IMR-90 (cell line): ENCODE data around the gene DNAJC11. TPM values are rescaled to one million over a fixed set of nuclear protein-coding genes. Genes with fewer than 3 reads are reported as not detected.

ENCODE experiments used
- ATAC-seq: fragments of 200-7000 bp; cut with Tn5 transposase; 2 replicates; pipeline ENCODE4 v1.9.1; 2020; ENCODE audit warnings: low read depth, mild to moderate bottlenecking, moderate library complexity
- BruUV-seq: library from RNA; stranded (reverse); fragments of 400-500 nt; replicated peaks from 2 replicates; lab custom pipeline; 2021; lab: Mats Ljungman, UMichigan
- CTCF ChIA-PET: fragments of 300-600 bp; formaldehyde crosslinking; extraction: SDS; loops from one replicate; lab custom pipeline; 2021; ENCODE audit warnings: antibody characterized with exemption; lab: Yijun Ruan, JAX
- POLR2A ChIA-PET: fragments of 300-600 bp; sonication (Branson Sonifier 250); formaldehyde crosslinking; loops from one replicate; lab custom pipeline; 2022; ENCODE audit warnings: antibody characterized with exemption; ENCODE audit not compliant: unreplicated experiment; lab: Charles Lee
- DNase-seq: peaks from one replicate; pipeline ENCODE4 v3.0.0; 2013
- H2AFZ ChIP-seq: replicated peaks from 2 replicates; pipeline ENCODE3; 2013; ENCODE audit warnings: low read length, mild to moderate bottlenecking; ENCODE audit not compliant: poor library complexity
- H2AK5ac ChIP-seq: 2 replicates; pipeline ENCODE4 v1.6.1; 2013; ENCODE audit warnings: low read depth, low read length, inconsistent platforms
- H2AK9ac ChIP-seq: replicated peaks from 2 replicates; pipeline ENCODE3; 2013; ENCODE audit warnings: mild to moderate bottlenecking, low read depth, low read length, moderate library complexity; ENCODE audit not compliant: poor library complexity
- H2BK120ac ChIP-seq: 2 replicates; pipeline ENCODE4 v1.6.1; 2013; ENCODE audit warnings: low read depth, low read length, inconsistent platforms
- H2BK15ac ChIP-seq: 3 replicates; pipeline ENCODE4 v1.6.1; 2013; ENCODE audit warnings: low read depth, low read length, inconsistent platforms
- H2BK20ac ChIP-seq: 2 replicates; pipeline ENCODE4 v1.6.1; 2013; ENCODE audit warnings: low read depth, mild to moderate bottlenecking, inconsistent platforms, low read length, moderate library complexity
- H2BK5ac ChIP-seq: 2 replicates; pipeline ENCODE4 v1.6.1; 2013; ENCODE audit warnings: mild to moderate bottlenecking, low read depth, low read length, inconsistent platforms; ENCODE audit not compliant: poor library complexity, severe bottlenecking
- H3K14ac ChIP-seq: replicated peaks from 2 replicates; pipeline ENCODE4 v1.6.1; 2013; ENCODE audit warnings: low read depth, low read length, inconsistent platforms
- H3K18ac ChIP-seq: 2 replicates; pipeline ENCODE4 v1.6.1; 2013; ENCODE audit warnings: low read depth, low read length, control low read depth
- H3K23ac ChIP-seq: 2 replicates; pipeline ENCODE4 v1.6.1; 2013; ENCODE audit warnings: low read depth, low read length, inconsistent platforms
- H3K27ac ChIP-seq: 2 replicates; pipeline ENCODE4 v1.5.1; 2013; ENCODE audit warnings: mild to moderate bottlenecking, control low read depth, low read length; ENCODE audit not compliant: insufficient read depth
- H3K27me3 ChIP-seq: 2 replicates; pipeline ENCODE4 v1.6.1; 2013; ENCODE audit warnings: low read length; ENCODE audit not compliant: control insufficient read depth, insufficient read depth
- H3K36me3 ChIP-seq: 2 replicates; pipeline ENCODE4 v1.6.1; 2013; ENCODE audit warnings: low read length, mixed read lengths; ENCODE audit not compliant: control insufficient read depth, insufficient read depth
- H3K4ac ChIP-seq: 2 replicates; pipeline ENCODE4 v1.6.1; 2013; ENCODE audit warnings: low read depth, low read length, inconsistent platforms
- H3K4me1 ChIP-seq: 2 replicates; pipeline ENCODE4 v1.6.1; 2013; ENCODE audit warnings: low read length, mixed read lengths; ENCODE audit not compliant: control insufficient read depth, insufficient read depth
- H3K4me2 ChIP-seq: 2 replicates; pipeline ENCODE4 v1.6.1; 2013; ENCODE audit warnings: low read depth, mild to moderate bottlenecking, control low read depth, low read length, moderate library complexity
- H3K4me3 ChIP-seq: 2 replicates; pipeline ENCODE4 v1.5.1; 2013; ENCODE audit warnings: low read depth, mild to moderate bottlenecking, control low read depth, low read length, moderate library complexity; ENCODE audit not compliant: insufficient read depth
- H3K56ac ChIP-seq: 2 replicates; pipeline ENCODE4 v1.6.1; 2013; ENCODE audit warnings: low read length, inconsistent platforms; ENCODE audit not compliant: insufficient read depth; ENCODE audit errors: extremely low read depth
- H3K79me1 ChIP-seq, 2 experiments: 2 replicates each; pipeline ENCODE4 v1.6.1; 2013; ENCODE audit warnings: low read length in 2 of 2, inconsistent platforms in 1 of 2, low read depth in 1 of 2
- H3K9ac ChIP-seq: 2 replicates; pipeline ENCODE4 v1.6.1; 2013; ENCODE audit warnings: low read depth, low read length, control low read depth
- H3K9me1 ChIP-seq: 2 replicates; pipeline ENCODE4 v1.6.1; 2013; ENCODE audit warnings: low read length, inconsistent platforms; ENCODE audit not compliant: insufficient read depth
- H3K9me3 ChIP-seq: 2 replicates; pipeline ENCODE4 v1.6.1; 2013; ENCODE audit warnings: low read length; ENCODE audit not compliant: control insufficient read depth, insufficient read depth
- H4K20me1 ChIP-seq: 2 replicates; pipeline ENCODE4 v1.6.1; 2013; ENCODE audit warnings: low read length, inconsistent platforms; ENCODE audit not compliant: insufficient read depth
- H4K5ac ChIP-seq: 2 replicates; pipeline ENCODE4 v1.6.1; 2013; ENCODE audit warnings: mild to moderate bottlenecking, low read depth, low read length, control low read depth
- H4K8ac ChIP-seq, 2 experiments: 2 replicates each; pipeline ENCODE4 v1.6.1; 2013; ENCODE audit warnings: low read depth in 2 of 2, low read length in 2 of 2, control low read depth in 1 of 2, inconsistent platforms in 1 of 2
- H4K91ac ChIP-seq: 2 replicates; pipeline ENCODE4 v1.6.1; 2013; ENCODE audit warnings: low read depth, low read length, inconsistent platforms; ENCODE audit not compliant: insufficient read depth
- BHLHE40 ChIP-seq: fragments of 150-350 bp; IDR thresholded peaks from 2 replicates; pipeline ENCODE4 v1.6.1; 2016; ENCODE audit warnings: mild to moderate bottlenecking, low read depth, low read length
- CEBPB ChIP-seq: IDR thresholded peaks from 2 replicates; pipeline ENCODE4 v1.6.1; 2012; ENCODE audit warnings: low read depth, low read length, improper control_type of control experiment
- CHD1 ChIP-seq: IDR thresholded peaks from 2 replicates; pipeline ENCODE4 v1.6.1; 2012; ENCODE audit warnings: low read depth, low read length, improper control_type of control experiment
- CTCF ChIP-seq: conservative IDR thresholded peaks from 2 replicates; pipeline ENCODE4 v1.5.1; 2012; ENCODE audit warnings: mild to moderate bottlenecking, low read depth, low read length, improper control_type of control experiment
- ELK1 ChIP-seq: fragments of 150-350 bp; IDR thresholded peaks from 2 replicates; pipeline ENCODE4 v1.6.1; 2016; ENCODE audit warnings: low read depth, mild to moderate bottlenecking, low read length, moderate library complexity, borderline replicate concordance
- FOS ChIP-seq: fragments of 150-350 bp; IDR thresholded peaks from 2 replicates; pipeline ENCODE4 v1.6.1; 2016; ENCODE audit warnings: low read depth, low read length
- MAFK ChIP-seq: IDR thresholded peaks from 2 replicates; pipeline ENCODE4 v1.6.1; 2012; ENCODE audit warnings: low read depth, low read length, improper control_type of control experiment
- MAZ ChIP-seq: IDR thresholded peaks from 2 replicates; pipeline ENCODE4 v1.6.1; 2012; ENCODE audit warnings: low read depth, mild to moderate bottlenecking, low read length, improper control_type of control experiment, moderate library complexity, borderline replicate concordance
- MXI1 ChIP-seq: IDR thresholded peaks from 2 replicates; pipeline ENCODE4 v1.6.1; 2012; ENCODE audit warnings: low read depth, mild to moderate bottlenecking, low read length, moderate library complexity, borderline replicate concordance
- NFE2L2 ChIP-seq: fragments of 150-350 bp; IDR thresholded peaks from 2 replicates; pipeline ENCODE4 v1.6.1; 2016; ENCODE audit warnings: low read depth, mild to moderate bottlenecking, low read length
- POLR2A ChIP-seq: IDR thresholded peaks from 2 replicates; pipeline ENCODE4 v1.6.1; 2012; ENCODE audit warnings: mild to moderate bottlenecking, low read depth, low read length
- RAD21 ChIP-seq: IDR thresholded peaks from 2 replicates; pipeline ENCODE4 v1.6.1; 2012; ENCODE audit warnings: low read length, improper control_type of control experiment
- RCOR1 ChIP-seq: IDR thresholded peaks from 2 replicates; pipeline ENCODE4 v1.6.1; 2012; ENCODE audit warnings: mild to moderate bottlenecking, low read length, improper control_type of control experiment; ENCODE audit not compliant: insufficient replicate concordance
- RFX5 ChIP-seq: IDR thresholded peaks from 2 replicates; pipeline ENCODE4 v1.8.0; 2012; ENCODE audit warnings: low read depth, mild to moderate bottlenecking, low read length, moderate library complexity
- SMC3 ChIP-seq: fragments of 150-350 bp; IDR thresholded peaks from 2 replicates; pipeline ENCODE4 v1.6.1; 2016; ENCODE audit warnings: low read depth, mild to moderate bottlenecking, antibody characterized with exemption, low read length, moderate library complexity
- USF2 ChIP-seq: fragments of 150-350 bp; IDR thresholded peaks from 2 replicates; pipeline ENCODE4 v1.6.1; 2017; ENCODE audit warnings: mild to moderate bottlenecking, antibody characterized with exemption, low read length, low read depth
- WGBS, 2 experiments: methylation state at CpG; one replicate each; pipeline versions ENCODE4 v1.1.5 to v1.1.7; 2013; ENCODE audit warnings: missing lambda C conversion rate in 2 of 2; ENCODE audit not compliant: insufficient read length in 1 of 2; ENCODE audit errors: extremely low coverage in 2 of 2; 5-methylcytosine and 5-hydroxymethylcytosine counted together
- dilution Hi-C: fragments of 300-500 bp; cut with HindIII; formaldehyde crosslinking; loops from one replicate; pipeline ENCODE4 v1.14.3; 2018; ENCODE audit warnings: low sequenced_read_pairs; ENCODE audit not compliant: unreplicated experiment
- in situ Hi-C: fragments of 300-500 bp; cut with MboI; formaldehyde crosslinking; loops from 3 replicates; pipeline ENCODE4 v1.14.3; 2019; ENCODE audit warnings: low sequenced_read_pairs, inconsistent platforms, mixed read lengths
- intact Hi-C: fragments of 100-400 bp; cut with micrococcal nuclease; formaldehyde crosslinking; loops from 2 replicates; pipeline ENCODE4 v1.10.0; 2022
- polyA plus RNA-seq, 3 experiments: library from polyadenylated mRNA; depleted of rRNA; stranded (reverse); fragments of >200 nt; gene quantifications; 2 replicates each; pipeline ENCODE4 v1.2.3, GENCODE V29; 2012; ENCODE audit warnings: low replicate concordance in 1 of 3
- total RNA-seq: library from RNA; depleted of rRNA; stranded (reverse); fragments of >200 nt; gene quantifications from 2 replicates; pipeline ENCODE4 v1.2.3, GENCODE V29; 2012

DNAJC11 gene
- total and polyA plus RNA-seq, 2 of the 4 experiments (the other 2 are of a cell fraction), result 38.7 to 48.5 TPM

- Histone ChIP-seq H4K91ac (no peak overlapping the region), H3K27ac (no peak overlapping the region), H3K4me3 (no peak overlapping the region), H2BK120ac (no peak overlapping the region), H2AK9ac (no peak overlapping the region), H3K36me3 (peaks cover 46% of the 10 kb centered on the region), H3K9me1 (peaks cover 4% of the 10 kb centered on the region; the same call in 1 of the 2 replicates), H3K4ac (no peak overlapping the region), H3K79me1 (peaks cover 18 to 53% of the 10 kb centered on the region in 2 experiments), H3K27me3 (no peaks in the 10 kb centered on the region), H3K4me1 (peaks cover 6% of the 10 kb centered on the region), H4K20me1 (peaks cover 27% of the 10 kb centered on the region), H2BK20ac (no peak overlapping the region), H2BK15ac (no peak overlapping the region), H2BK5ac (no peak overlapping the region), H3K23ac (no peak overlapping the region), H3K18ac (no peak overlapping the region), H4K8ac (no peak overlapping the region), H2AK5ac (no peak overlapping the region), H3K14ac (no peak overlapping the region), H3K56ac (no peak overlapping the region), H3K4me2 (no peak overlapping the region), H4K5ac (no peak overlapping the region), H3K9me3 (no peaks in the 10 kb centered on the region), H2AFZ (no peak overlapping the region), H3K9ac (no peak overlapping the region)
- no peak for ATAC-seq
- dilution Hi-C loops (no loop called here), intact Hi-C loops (no loop called here), in situ Hi-C loops (no loop called here)
- ChIA-PET POLR2A (no interaction called here), CTCF (no interaction called here)
- WGBS, 2 experiments, result 100% methylated on average over 2 of the region's 12 CpGs; no CpG with 5 or more reads in 1 of the 2 experiments
- no peak for DNase-seq
- TF ChIP-seq RAD21 (no peak), NFE2L2 (no peak), SMC3 (no peak), BHLHE40 (no peak), CEBPB (no peak), ELK1 (no peak), USF2 (no peak), RFX5 (no peak), CHD1 (no peak), MAFK (no peak), FOS (no peak), RCOR1 (no peak), MXI1 (no peak), MAZ (no peak), POLR2A (no peak), CTCF (no peak)
- BruUV-seq, result no TSS peak
Observed at GRCh38 chr1:6628971-6629479, 72.6 kb downstream of the DNAJC11 start.
